Lower lobe of right lung (tissue), 2 donors: Measurements from ENCODE around the gene NECAP2. TPM values are rescaled to one million over a fixed set of nuclear protein-coding genes. Genes with fewer than 3 reads are reported as not detected.

Experiments
- ATAC-seq, 2 donors: fragments of 200-7000 bp; cut with Tn5 transposase; one replicate each; pipeline ENCODE4 v1.9.1; 2020 to 2022; ENCODE audit warnings: mild to moderate bottlenecking in 2 of 2, moderate library complexity in 2 of 2
- DNase-seq: peaks from one replicate; pipeline ENCODE4 v3.0.0-alpha.2; 2020
- H3K27ac ChIP-seq: fragments of 200-600 bp; one replicate; pipeline ENCODE4 v1.8.0; 2022
- H3K27me3 ChIP-seq: fragments of 200-600 bp; one replicate; pipeline ENCODE4 v1.8.0; 2022; ENCODE audit warnings: low read depth
- H3K36me3 ChIP-seq: fragments of 200-600 bp; one replicate; pipeline ENCODE4 v1.8.0; 2022; ENCODE audit warnings: mild to moderate bottlenecking
- H3K4me1 ChIP-seq: fragments of 200-600 bp; one replicate; pipeline ENCODE4 v1.8.0; 2022
- H3K4me3 ChIP-seq: fragments of 200-600 bp; one replicate; pipeline ENCODE4 v1.8.0; 2022; ENCODE audit warnings: mild to moderate bottlenecking
- H3K9me3 ChIP-seq: fragments of 200-600 bp; one replicate; pipeline ENCODE4 v1.8.0; 2022
- intact Hi-C: fragments of 100-400 bp; cut with DNase I; formaldehyde crosslinking; loops from one replicate; pipeline ENCODE4 v1.11.0; 2022
- total RNA-seq: library from RNA; stranded (reverse); fragmentation: NEBNext Ultra II Directional; extraction: Animal tissue kit (Norgen Biotek cat#: 25700); gene quantifications from one replicate; pipeline ENCODE4 v1.2.1, GENCODE V29; 2021
- TF ChIP-seq, protein P1 (sequence below): fragments of 200-600 bp; IDR thresholded peaks from one replicate; pipeline ENCODE4 v1.8.0; 2022; ENCODE audit warnings: antibody characterized with exemption, mild to moderate bottlenecking
- donor health status: DM: no; HTN: yes; CAD: no; lungs with severe emphysema.

The NECAP2 gene
- total RNA-seq, 1 donor from 2014 or later = 97.7 TPM

GRCh38 chr1:16394977-16395376 lies 45.5 kb upstream of the NECAP2 start:
- TF ChIP-seq, protein P1, sequence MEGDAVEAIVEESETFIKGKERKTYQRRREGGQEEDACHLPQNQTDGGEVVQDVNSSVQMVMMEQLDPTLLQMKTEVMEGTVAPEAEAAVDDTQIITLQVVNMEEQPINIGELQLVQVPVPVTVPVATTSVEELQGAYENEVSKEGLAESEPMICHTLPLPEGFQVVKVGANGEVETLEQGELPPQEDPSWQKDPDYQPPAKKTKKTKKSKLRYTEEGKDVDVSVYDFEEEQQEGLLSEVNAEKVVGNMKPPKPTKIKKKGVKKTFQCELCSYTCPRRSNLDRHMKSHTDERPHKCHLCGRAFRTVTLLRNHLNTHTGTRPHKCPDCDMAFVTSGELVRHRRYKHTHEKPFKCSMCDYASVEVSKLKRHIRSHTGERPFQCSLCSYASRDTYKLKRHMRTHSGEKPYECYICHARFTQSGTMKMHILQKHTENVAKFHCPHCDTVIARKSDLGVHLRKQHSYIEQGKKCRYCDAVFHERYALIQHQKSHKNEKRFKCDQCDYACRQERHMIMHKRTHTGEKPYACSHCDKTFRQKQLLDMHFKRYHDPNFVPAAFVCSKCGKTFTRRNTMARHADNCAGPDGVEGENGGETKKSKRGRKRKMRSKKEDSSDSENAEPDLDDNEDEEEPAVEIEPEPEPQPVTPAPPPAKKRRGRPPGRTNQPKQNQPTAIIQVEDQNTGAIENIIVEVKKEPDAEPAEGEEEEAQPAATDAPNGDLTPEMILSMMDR = no peak
- Histone ChIP-seq H3K9me3 (no peaks in the 10 kb centered on the region), H3K4me3 (no peak overlapping the region), H3K4me1 (peaks cover 44% of the 10 kb centered on the region), H3K36me3 (peaks cover 65% of the 10 kb centered on the region), H3K27ac (no peak overlapping the region), H3K27me3 (no peaks in the 10 kb centered on the region)
- DNase-seq (no peak), ATAC-seq (no peak)
- intact Hi-C loops = no loop called here

- Histone ChIP-seq H3K4me3 (no peak overlapping the region), H3K27me3 (no peaks in the 10 kb centered on the region), H3K36me3 (peaks cover 69% of the 10 kb centered on the region), H3K27ac (peak overlapping the region; percentile 11), H3K9me3 (no peaks in the 10 kb centered on the region), H3K4me1 (peaks cover 28% of the 10 kb centered on the region)
- TF ChIP-seq, protein P1 = no peak
- ATAC-seq (no peak), DNase-seq (no peak)
- intact Hi-C loops = no loop called here
Observed at GRCh38 chr1:16396591-16396990, 43.9 kb upstream of the NECAP2 start.

DNA sequence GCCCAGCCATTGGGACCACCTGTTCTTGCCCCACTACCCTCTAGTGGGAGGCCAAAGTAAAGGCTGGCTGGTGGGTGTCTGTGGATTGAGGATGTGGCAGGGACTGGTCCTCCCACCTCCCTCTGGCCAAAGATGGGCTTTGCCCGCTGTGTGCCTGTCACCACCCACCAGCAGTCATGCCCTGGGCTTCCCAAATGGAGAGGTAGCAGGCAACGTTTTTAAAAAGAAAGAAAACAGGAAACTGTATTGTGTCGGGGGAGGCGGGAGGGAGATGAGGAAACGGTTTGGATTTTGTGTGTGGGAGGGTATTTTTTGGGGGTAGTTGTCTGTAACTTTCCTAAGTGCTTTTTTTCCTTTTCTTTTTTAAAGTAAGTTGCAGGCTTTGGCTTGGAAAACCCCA lies 43.4 kb upstream of the NECAP2 start:
- H3K36me3 ChIP-seq = peaks cover 69% of the 10 kb centered on the region
- H3K27ac ChIP-seq = peak overlapping the region; percentile 11
- DNase-seq = no peak
- no peaks in the 10 kb centered on the region for H3K9me3 ChIP-seq
- ATAC-seq = no peak
- intact Hi-C loops = no loop called here
- no peak overlapping the region for H3K4me3 ChIP-seq
- H3K4me1 ChIP-seq = peaks cover 22% of the 10 kb centered on the region
- no peaks in the 10 kb centered on the region for H3K27me3 ChIP-seq
- TF ChIP-seq, protein P1 = no peak

DNA sequence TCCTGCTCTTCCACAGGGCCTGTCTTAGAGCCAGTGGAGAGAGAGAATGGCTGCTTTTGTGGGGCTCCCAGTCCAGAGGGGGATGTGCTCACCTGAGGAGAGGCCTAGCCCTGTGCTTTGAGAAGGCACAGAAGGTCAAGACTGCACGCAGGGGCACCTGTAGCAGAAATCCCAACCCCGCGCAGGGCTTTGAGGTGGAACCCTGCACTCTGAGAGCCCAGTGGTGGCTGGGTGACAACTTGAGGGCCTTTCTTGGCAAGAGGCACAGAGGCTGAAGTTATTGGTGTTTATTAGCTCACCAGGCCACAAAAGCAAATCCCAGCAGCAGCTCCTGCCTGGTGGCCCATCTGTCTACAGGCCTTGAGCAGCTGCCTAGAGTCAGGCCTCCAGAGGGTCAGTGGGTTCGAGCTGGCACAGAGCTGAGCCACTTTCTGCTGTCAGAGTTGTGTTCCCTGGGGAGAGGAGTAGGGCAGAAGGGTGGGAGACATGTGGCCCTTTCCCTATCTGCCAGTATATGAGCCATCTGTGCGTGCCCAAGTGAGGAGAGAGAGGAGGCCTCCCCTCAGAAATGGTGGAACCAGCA lies 42.1 kb upstream of the NECAP2 start:
- TF ChIP-seq, protein P1 = no peak
- ATAC-seq = no peak
- Histone ChIP-seq H3K27me3 (no peaks in the 10 kb centered on the region), H3K36me3 (peaks cover 65% of the 10 kb centered on the region), H3K9me3 (no peaks in the 10 kb centered on the region), H3K4me3 (no peak overlapping the region), H3K4me1 (peaks cover 11% of the 10 kb centered on the region), H3K27ac (no peak overlapping the region)
- no peak for DNase-seq
- intact Hi-C loops = no loop called here

- DNase-seq (no peak), ATAC-seq (no peak)
- H3K4me3 ChIP-seq = no peak overlapping the region
- no peaks in the 10 kb centered on the region for H3K9me3 ChIP-seq
- no peak overlapping the region for H3K27ac ChIP-seq
- no peaks in the 10 kb centered on the region for H3K27me3 ChIP-seq
- H3K4me1 ChIP-seq = no peaks in the 10 kb centered on the region
- intact Hi-C loops = no loop called here
- H3K36me3 ChIP-seq = peaks cover 22% of the 10 kb centered on the region
- TF ChIP-seq, protein P1 = no peak
Observed at GRCh38 chr1:16402742-16403141, 37.8 kb upstream of the NECAP2 start.
